GM21526 (cell line): ENCODE results near the gene TNPO2.

Source experiments
- ATAC-seq: cut with Tn5 transposase; IDR thresholded peaks from one replicate; pipeline ENCODE4 v1.9.1; 2021; ENCODE audit warnings: moderate library complexity; ENCODE audit not compliant: unreplicated experiment, low FRiP score

Gene TNPO2

DNA sequence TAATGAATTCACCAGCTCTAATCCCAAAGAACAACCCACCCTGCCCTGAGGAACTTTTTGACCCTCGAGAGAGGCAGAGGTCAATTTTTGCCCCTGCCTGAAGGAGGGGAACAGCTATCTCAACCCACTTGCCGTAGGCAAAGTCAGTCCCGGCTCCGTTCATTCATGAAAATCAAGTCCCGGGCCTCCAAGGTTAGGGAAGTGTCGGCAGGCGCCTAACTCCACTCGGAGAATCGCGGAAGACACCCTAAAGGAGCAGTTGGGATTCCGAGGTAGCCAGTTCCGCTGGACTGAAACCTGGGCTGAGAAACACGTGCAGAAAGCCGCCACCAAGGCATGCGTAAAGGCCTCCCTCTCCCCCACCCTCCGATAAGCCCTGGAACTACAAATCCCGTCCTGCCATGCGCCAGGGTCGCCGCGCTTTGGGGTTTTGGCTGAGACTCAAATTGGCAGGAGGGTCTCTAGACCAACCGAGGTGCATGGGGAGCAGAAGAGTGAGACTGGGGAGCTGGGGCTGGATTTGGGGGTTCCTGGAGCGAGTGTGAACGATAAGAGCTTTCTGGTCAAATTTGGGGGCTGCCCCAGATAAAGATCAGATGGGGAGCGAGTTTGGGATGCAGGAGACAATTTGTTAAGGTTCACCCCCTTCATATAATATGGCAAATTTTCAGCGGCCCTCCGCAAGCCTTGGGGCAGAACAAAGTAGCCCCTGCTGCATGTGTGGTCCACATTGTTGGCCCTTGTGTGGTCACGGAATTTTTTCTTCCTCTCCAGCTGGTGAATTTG, at the start of gene TNPO2:
Gene TNPO2 (minus strand): TSS at position 292 of the 786 bp plus-strand sequence. CDS start 2,955 bp downstream, outside the sequence.
- ATAC-seq = peak; percentile 32

DNA sequence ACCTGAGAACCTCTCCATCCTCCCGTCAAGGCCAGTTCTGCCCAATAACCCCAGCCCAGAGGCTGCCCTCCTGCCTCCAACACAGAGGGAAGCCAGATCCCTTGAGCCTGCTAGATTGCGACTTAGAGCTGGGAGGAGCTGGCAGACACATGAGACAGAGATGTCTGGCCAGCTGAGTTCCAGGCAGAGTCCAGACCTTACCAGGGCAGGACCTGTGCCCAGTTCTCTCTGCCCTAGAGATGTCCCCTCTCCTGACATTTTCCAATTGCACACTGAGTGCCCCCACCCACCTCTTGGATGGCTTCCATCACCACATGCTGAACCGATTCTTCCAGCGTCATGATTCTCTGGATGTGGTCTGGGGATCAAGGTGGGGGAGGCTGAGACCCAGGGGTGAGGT, 48.6 kb upstream of the TNPO2 start:
- ATAC-seq = no peak

DNA sequence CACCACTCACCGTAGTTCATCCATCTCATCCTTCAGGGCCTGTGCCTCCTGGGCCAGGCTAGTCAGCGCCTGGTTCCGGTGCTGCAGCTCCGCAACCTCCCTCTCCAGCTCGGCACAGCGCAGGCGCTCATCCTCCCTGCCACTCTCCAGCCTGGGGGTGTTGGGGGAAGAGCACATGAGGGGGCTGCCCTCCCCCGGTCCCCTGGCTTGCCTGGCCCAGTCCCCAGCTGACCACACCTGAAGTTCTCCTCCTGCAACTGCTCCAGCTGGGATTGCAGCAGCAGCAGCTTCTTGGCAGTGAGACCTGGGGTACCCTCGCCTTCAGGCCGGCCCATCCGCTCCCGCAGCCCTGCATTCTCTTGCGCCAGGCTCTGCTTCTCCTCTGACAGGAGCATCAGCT, 47.2 kb upstream of the TNPO2 start:
- no peak for ATAC-seq

DNA sequence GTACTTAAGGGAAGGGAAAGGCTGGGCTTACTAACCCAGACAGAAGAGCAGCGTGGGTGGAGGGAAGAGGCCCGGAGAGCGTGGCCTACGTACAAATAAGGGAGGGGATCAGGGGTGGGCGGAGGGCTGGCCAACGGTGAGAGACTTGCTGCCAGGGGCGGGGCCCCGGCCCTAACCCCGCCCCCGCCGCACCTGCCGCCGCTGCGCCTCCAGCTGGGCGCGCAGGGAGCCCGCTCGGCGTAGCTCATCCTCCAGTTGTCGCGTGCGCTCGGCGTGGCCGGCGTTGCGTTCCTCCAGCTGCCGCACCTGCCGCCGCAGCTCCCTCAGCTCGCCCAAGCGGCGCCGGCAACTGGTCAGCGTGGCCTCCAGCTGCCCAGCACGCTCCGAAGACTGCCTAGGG, 46.0 kb upstream of the TNPO2 start:
- ATAC-seq = no peak

DNA sequence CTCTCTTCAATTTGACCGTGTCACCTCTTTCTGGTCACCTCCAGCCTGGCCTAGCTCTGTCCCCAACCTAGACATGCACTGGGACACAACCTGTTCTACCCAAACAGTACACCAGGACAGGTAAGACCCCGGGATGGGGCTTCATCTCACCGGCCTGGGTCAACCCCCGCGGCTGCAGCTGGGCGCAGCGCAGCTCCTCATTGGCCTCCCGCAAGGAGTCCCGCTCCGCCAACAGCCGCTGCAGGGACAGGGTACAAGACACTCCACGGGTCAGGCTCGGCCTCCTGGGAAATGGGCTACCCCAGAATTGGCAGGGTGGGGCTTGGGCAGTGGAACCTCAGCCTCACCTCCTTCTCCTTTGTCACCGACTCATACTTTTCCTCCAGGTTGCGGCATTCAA, 43.9 kb upstream of the TNPO2 start:
- ATAC-seq = no peak

DNA sequence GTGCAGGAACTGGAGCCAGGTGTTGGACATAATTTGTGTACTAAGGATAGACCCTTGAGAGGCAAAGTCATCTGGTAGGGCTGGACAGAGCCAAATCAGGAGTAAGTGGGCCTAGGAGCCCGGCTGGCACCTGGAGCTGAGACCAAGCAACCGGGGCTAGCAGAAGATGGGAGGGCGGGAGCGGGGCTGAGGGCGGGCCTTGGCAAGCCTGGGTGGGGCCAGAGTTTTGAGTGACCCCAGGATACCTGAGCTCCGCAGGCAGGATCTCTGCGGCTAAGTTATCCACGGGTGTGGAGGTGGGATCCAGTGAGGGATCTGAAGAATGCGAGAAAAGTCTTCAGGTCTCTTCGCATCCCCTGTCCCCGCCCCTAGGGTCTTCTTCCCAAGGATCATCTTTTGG, 43.4 kb upstream of the TNPO2 start:
- ATAC-seq = no peak

DNA sequence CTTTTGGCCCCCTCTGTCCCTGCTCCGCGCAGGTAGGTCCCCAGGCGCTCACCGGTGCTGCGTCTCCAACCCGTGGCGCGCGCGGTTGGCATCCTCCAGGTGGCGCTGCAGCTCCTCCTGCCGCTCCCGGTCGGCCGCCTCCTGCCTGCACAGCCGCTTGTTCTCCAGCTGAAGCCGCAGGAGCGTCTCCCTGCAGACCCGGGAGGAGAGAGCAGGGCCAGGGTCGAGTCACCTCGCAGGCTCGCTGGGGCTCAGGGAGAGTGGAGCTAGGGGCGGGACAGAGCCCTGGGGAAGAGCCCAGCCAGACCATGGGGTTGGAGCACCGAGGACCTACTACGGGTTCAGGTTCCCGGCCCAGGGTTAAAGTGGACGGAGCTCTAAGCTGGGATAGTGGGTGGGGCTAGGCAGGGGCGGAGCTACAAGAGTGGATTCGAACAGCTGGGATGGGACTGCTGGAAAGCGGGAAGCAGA, 42.4 kb upstream of the TNPO2 start:
- ATAC-seq = no peak

DNA sequence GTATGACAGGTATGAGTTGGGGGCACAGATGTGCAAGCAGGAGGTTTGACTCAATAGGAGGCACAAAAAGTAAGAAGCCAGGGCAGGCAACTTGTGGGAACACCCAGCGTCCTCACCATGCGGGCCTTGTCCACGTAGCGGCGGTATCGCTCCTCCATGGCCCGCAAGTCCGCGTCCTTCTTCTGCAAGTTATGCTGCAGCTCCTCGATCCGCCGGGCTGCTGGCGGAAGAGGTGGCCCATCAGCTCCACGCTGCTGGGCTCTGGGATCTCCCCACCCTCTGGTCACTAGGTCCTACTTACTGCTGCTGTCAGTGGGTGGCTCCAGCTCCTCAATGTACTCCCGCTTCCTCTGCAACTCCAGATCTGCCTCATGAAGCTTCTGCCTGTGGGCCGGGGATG, 41.0 kb upstream of the TNPO2 start:
- ATAC-seq = no peak

DNA sequence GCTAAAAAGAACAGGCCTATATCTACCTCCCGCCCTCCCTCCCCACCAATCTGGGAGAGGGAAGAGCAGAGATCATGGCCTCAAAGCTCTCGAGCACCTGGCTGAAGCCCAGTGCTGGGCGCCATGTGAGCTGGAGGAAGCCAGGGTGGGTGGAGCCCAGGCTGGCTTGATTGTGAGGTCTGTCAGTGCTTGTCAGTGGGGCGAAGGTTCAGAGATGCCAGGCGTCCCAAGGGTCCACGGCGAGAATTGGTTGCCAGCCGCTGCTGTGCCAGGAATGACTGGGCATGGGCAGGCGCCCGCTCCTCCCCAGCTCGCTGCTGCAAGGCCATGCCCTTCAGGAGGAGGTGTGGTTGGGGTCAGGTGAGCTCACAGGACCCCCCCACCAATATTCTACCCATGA, 39.4 kb upstream of the TNPO2 start:
- ATAC-seq = no peak

DNA sequence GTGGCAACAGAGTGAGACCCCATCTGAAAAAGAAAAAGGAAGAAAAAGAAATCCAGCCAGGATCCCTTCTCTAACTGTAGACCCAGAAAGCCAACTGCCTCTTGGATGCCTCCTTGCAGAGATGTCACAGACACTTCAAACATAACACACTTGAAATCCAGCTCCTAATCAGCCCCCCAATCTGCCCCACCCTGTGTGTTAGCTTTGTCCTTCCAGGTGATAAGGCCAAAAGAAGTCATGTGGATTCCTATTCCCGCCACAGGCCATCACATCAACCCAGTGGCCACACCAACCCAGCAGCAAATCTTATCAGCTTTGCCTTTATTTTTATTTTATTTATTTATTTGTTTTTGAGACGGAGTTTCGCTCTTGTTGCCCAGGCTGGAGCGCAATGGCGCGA, 36.0 kb upstream of the TNPO2 start:
- ATAC-seq = no peak

DNA sequence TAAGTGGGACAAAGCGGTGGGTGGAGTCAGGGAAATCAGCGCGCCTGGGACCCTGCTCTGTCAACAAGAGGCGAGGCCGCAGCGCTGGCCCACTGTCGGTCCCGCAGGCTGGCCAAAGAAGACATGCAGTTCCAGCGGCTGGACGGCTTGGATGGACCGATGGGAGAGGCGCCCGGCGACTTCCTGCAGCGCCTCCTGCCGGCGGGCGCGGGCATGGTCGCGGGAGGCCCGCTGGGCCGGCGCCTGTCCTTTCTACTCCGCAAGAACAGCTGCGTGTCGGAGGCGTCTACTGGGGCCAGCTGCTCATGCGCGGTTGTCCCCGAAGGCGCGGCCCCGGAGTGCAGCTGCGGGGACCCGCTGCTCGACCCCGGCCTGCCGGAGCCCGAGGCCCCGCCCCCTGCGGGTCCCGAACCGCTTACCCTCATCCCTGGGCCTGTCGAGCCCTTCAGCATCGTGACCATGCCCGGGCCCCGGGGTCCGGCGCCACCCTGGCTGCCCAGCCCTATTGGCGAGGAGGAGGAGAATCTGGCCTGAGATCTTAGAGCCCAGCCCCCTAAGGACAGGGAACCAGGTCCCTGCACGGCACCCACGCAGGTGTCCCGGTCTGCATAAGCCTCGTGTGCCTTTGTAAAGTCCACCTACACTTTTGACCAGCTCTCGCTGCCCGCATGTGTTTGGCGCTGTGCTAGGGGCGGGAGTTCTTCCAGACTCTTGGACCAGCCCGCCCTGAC, 34.0 kb upstream of the TNPO2 start:
- ATAC-seq = no peak

DNA sequence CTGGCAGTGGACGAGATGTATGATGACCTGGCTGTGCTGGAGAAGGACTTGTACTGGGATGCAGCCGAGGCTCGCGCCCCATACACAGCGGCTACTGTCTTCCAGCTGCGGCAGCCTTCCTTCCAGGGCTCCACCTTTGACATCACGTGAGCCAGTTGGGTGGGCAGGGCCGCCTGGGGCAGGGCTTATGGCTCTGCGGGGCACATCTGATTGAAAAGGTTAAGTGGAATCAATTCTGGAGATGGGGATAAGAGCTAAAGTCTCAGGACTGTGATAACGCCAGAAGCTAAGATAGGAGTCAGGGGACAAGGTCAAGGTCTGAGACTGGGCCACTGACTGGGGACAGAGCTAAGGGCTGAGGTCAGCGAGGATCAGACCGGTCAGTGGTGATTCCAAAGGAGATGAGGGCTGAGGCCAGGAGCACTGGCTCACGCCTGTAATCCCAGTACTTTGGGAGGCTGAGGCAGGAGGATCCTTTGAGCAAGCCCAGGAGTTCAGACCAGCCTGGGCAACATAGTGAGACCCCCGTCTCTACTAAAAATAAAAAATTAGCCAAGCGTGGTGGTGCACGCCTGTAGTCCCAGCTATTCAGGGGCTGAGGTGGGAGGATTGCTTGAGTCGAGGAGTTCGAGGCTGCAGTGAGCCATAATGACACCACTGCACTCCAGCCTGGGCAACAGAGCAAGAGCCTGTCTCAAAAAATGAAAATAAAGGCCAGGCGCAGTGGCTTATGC, 32.6 kb upstream of the TNPO2 start:
- ATAC-seq = no peak

DNA sequence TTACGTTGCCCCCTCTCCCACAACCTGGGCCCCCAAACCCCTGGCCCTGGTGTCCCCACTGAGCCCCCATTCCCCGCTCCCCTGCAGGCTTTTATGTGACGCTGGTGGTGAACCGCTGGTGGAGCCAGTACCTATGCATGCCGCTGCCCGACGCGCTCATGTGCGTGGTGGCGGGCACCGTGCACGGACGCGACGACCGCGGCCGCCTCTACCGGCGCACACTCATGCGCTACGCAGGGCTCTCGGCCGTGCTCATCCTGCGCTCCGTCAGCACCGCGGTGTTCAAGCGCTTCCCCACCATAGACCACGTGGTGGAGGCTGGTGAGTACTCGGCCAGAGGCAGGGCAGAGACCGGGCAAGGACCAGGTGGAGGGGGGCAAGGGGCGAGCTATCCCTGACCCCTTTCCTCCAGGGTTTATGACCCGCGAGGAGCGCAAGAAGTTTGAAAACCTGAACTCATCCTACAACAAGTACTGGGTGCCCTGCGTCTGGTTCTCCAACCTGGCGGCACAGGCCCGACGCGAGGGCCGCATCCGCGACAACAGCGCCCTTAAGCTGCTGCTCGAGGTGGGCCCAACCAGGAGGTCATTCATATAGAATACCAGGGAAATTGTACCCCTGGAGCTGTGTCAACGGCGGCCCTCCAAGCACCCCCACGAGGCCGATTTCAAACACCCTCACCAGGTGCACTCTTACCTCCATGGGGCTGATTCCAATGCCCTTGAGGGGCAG, 30.9 kb upstream of the TNPO2 start:
- no peak for ATAC-seq

DNA sequence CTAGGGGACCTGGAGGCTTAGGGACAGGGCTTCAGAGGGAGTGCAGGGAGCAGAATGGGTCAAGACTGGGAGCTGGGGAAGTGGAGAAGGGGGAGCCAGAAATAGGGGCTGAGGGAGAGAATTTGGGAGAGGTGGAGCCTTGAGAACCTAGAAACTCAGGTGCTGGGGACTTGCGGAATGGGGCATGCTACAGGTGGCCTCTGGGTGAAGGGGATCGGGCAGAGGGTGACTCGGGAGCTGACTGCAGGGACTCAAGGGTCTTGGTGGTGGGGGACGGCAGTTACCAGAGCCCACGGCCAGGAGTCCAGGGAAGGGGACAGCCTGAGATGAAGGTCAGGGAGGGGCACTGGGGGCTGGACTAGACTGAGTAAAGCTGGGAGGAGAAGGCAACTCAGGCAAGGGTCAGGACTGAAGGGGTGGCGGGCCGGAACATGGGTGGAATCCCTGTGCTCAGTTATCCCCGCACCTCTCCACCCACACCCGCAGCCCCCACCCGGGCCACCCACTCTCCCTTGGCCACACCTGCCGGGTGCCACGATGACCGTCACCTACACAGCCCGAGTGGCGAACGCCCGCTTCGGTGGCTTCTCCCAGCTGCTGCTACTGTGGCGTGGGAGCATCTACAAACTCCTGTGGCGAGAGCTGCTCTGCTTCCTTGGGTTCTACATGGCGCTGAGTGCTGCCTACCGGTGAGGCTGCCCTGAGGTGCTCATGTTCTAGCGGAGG, 28.5 kb upstream of the TNPO2 start:
- no peak for ATAC-seq

DNA sequence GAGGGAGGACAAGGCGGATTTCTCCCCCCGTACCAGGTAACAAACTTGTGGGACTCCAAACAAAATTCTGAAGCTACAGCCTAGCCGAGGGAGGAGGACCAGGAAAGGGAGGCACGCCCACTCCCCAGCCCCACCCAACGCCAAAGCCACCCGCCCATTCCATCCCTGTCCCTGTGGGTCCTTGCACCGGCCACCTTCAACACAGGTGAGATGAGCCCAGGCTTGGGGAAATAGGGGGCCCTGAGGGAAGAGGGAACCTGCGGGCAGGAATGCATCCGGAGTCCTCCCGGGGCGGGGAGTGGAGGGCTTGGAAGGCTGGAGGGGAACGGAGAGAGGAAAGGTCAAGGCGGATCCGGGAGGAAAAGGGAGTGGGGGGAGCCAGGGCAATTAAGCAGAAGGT, 27.9 kb upstream of the TNPO2 start, which contains the start of gene BEST2:
Gene BEST2 (plus strand): TSS at position 157 of the 400 bp plus-strand sequence. CDS start 802 bp downstream, outside the sequence.
- no peak for ATAC-seq

DNA sequence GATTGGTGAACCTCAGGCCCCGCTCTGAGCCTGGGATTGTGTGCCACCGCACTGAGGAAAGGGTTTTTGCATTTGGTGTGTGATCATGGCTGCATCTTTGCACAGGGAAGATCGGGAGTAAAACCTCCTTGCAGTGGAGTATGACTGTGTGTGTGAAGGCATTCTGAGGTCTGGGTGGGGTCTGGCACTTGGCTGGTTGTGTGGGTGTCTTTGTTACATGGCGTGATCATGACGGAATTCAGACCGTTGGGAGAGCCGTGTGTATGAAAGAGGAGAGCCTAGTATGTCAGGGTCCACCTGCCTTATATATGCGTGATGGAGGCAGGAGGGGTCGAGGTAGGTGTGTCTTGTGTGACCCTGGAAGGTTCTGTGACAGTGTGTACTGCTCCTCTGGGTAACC, 27.1 kb upstream of the TNPO2 start:
- no peak for ATAC-seq

DNA sequence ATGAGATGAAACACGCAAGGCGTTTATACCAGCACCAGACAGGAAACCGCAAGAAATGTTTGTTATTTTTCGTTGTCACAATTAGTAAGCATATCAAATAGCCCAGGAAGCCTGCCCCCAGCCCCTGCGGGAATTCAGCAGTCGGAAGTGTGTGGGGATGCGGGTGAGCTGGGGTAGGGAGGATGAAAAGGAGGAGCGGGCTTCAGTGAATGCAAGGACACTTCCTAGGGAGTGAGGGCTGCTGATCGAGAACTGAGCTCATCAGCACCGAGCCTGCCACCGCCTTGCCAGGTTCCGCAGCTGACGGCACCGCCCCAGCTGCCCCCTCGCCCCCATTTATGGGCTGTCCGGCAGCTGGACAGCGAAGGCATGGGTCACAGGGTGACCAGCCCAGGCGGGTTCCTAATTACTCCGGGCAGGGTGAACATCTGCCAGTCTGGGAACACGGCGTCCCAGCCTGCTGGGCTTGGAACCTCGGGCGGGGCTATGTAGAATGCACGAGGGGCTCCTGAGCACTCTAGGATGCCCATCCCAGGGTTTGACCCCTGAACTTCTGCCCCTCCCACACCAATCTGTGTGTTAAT, 26.3 kb upstream of the TNPO2 start:
- no peak for ATAC-seq

DNA sequence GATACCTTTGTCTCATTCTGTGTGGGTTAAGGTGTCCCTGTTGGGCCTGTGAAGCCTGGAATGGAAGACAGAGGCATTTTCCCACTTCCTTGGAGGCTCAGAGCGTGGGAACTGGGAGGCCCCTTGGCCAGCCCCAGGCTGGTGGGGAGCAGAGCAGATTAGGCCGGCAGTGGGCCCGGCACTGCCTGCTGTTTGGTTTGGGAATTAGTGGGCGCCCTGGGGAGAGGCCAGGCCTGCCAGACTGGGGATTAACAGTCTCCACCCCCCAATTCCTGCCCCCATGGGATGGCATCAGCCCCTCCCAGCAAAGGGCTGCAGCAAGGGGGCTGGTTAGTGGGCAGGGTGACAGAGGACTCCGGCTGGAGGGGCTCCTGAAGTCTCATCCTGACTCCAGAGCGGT, 24.8 kb upstream of the TNPO2 start:
- no peak for ATAC-seq

DNA sequence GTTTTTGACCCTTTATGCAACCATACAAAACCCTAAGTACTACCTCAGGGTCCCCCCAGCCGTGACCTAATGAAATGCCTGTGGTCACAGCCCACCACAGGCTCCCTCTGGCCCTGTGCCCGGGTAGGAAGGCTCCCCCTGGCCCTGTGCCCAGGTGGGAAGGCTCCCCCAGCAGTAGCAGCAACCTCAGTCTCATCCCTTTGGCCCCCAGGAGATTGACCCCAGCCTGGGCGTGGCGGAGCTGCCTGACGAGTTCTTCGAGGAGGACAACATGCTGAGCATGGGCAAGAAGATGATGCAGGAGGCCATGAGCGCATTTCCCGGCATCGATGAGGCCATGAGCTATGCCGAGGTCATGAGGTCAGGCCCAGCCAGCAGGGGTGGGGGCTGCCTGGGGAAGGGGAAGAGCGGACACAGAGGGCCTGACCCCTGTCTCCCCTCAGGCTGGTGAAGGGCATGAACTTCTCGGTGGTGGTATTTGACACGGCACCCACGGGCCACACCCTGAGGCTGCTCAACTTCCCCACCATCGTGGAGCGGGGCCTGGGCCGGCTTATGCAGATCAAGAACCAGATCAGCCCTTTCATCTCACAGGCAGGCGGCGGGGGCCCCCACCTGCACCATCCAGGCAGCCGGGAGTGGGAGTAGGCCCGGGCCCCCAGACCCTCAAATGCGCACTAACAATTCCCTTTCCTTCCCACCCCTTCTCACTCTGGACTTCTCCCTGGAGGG, 21.6 kb upstream of the TNPO2 start:
- no peak for ATAC-seq
